Colonic mucosa (tissue), 4 donors: ENCODE measurements around the gene KIF14. TPM values are rescaled to one million over a fixed set of nuclear protein-coding genes. Genes with fewer than 3 reads are reported as not detected.

Experiments used
- DNase-seq: peaks from one replicate; pipeline ENCODE4 v3.0.0-alpha.2; 2020
- H3K27ac ChIP-seq: fragments of 200-600 bp; one replicate; pipeline ENCODE4 v1.8.0; 2021
- H3K27me3 ChIP-seq: fragments of 200-600 bp; one replicate; pipeline ENCODE4 v1.8.0; 2021
- H3K36me3 ChIP-seq: fragments of 200-600 bp; one replicate; pipeline ENCODE4 v1.8.0; 2021
- H3K4me1 ChIP-seq: fragments of 200-600 bp; one replicate; pipeline ENCODE4 v1.8.0; 2021; ENCODE audit warnings: mild to moderate bottlenecking
- H3K4me3 ChIP-seq: fragments of 200-600 bp; one replicate; pipeline ENCODE4 v1.8.0; 2021
- H3K9ac ChIP-seq, 2 donors: one replicate each; pipeline ENCODE4 v1.7.0; 2013; ENCODE audit warnings: control low read depth in 2 of 2, low read depth in 2 of 2, low read length in 2 of 2
- H3K9me3 ChIP-seq: fragments of 200-600 bp; one replicate; pipeline ENCODE4 v1.8.0; 2021
- CTCF ChIP-seq: fragments of 200-600 bp; IDR thresholded peaks from one replicate; pipeline ENCODE4 v1.8.0; 2022; ENCODE audit warnings: antibody characterized with exemption, mild to moderate bottlenecking
- intact Hi-C: fragments of 100-400 bp; cut with DNase I; formaldehyde crosslinking; loops from one replicate; pipeline ENCODE4 v1.14.1; 2022
- total RNA-seq, 2 donors: library from RNA; stranded (reverse); fragmentation: NEBNext Ultra II Directional in 1 of 2; extraction: Animal tissue kit (Norgen Biotek cat#: 25700) in 1 of 2; gene quantifications; one replicate each; pipeline ENCODE4 v1.2.1, GENCODE V29; 2021
- donor health status: healthy.
- donor health status: DM: no; HTN: no; CAD: no.
- donor health status: DM: no; HTN: no; CAD: no.

KIF14 gene
- total RNA-seq, 2 donors from 2014 or later, result 2.7 to 8.2 TPM

GRCh38 chr1:200665861-200666260, 45.3 kb upstream of the KIF14 start:
- H3K27me3 ChIP-seq, result no peaks in the 10 kb centered on the region
- no peak for TF ChIP-seq CTCF
- no peaks in the 10 kb centered on the region for H3K9me3 ChIP-seq
- H3K4me3 ChIP-seq, result no peak overlapping the region
- intact Hi-C loops, result no loop called here
- H3K9ac ChIP-seq, result no peak overlapping the region
- no peak overlapping the region for H3K27ac ChIP-seq
- peaks cover 4% of the 10 kb centered on the region for H3K4me1 ChIP-seq
- DNase-seq, result no peak
- no peaks in the 10 kb centered on the region for H3K36me3 ChIP-seq

DNA sequence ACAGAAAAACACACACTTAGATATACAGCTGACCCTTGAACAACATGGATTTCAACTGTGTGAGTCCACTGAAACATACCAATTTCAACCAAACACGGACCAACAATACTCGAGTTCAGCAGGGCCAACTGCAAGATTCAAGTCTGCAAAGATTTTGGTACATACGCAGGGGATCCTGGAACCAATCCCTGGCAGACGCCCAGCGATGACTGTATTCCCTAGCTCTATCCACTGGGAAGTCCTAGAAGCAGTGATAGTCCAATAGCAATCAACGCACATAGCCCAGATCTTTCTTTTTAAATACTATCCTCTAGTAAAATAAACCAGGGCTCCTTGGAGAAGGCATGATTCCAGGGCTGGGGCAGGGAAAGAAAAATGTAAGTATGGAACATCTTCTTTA, 40.2 kb upstream of the KIF14 start:
- H3K4me3 ChIP-seq, result no peak overlapping the region
- no peak for TF ChIP-seq CTCF
- no peak overlapping the region for H3K27ac ChIP-seq
- no peak for DNase-seq
- intact Hi-C loops, result no loop called here
- no peak overlapping the region for H3K9ac ChIP-seq
- no peaks in the 10 kb centered on the region for H3K9me3 ChIP-seq
- H3K36me3 ChIP-seq, result no peaks in the 10 kb centered on the region
- no peaks in the 10 kb centered on the region for H3K4me1 ChIP-seq
- no peaks in the 10 kb centered on the region for H3K27me3 ChIP-seq

DNA sequence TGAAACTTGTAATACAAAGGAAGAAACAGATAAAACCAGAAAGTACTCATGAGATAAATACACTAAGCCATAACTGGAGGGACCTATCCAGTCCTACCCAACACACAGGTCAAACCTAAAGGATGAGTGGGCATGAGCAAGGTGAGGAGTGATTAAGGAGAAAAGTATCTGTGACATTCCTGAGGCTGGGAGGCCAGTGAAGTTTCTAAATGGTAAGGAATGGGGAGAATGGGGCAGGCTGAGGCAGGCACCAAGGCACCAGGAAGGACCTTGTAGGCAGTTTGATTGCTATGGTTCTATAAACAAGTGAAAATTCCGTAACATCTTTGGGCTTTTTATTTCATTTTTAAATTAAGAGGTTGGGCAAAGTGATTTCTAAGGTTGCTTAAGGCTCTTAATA, 38.7 kb upstream of the KIF14 start:
- H3K4me3 ChIP-seq, result no peak overlapping the region
- intact Hi-C loops, result no loop called here
- H3K36me3 ChIP-seq, result no peaks in the 10 kb centered on the region
- no peaks in the 10 kb centered on the region for H3K27me3 ChIP-seq
- TF ChIP-seq CTCF, result no peak
- H3K9me3 ChIP-seq, result no peaks in the 10 kb centered on the region
- no peak overlapping the region for H3K27ac ChIP-seq
- H3K4me1 ChIP-seq, result no peaks in the 10 kb centered on the region
- DNase-seq, result no peak
- no peak overlapping the region for H3K9ac ChIP-seq

DNA sequence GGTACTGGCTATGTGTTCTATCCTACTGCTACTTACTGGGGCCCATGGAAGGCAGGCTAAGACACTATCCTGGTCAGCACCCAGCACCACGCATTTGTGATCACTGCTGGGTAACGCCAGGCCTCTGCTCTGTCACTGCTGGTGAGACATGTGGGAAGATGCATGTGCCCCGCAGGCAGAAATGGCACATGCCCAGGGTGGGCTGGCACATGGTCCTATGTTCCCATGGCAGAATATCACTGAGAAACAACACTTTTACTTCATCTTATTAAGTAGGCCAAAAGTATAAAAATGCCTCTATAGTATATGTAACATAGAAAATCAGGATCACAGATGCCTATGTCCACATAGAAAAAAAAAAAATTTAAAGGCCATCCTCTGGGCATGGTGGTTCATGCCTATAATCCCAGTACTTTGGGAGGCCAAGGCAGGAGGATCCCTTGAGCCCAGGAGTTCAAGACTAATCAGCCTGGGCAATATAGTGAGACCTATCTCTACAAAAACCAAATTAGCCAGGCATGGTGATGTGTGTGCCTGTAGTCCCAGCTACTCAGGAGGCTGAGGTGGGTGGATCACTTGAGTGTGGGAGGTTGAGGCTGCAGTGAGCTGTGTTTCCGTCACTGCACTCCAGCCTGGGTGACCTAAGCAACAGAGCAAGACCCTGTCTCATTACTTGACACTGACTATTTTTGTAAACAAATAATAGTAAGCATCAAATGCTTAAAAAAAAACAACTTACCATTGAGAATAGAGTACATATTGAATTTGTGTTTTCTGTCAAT, 37.7 kb upstream of the KIF14 start:
- no peaks in the 10 kb centered on the region for H3K4me1 ChIP-seq
- intact Hi-C loops, result no loop called here
- DNase-seq, result no peak
- H3K9ac ChIP-seq, result no peak overlapping the region
- H3K27ac ChIP-seq, result no peak overlapping the region
- no peaks in the 10 kb centered on the region for H3K9me3 ChIP-seq
- no peaks in the 10 kb centered on the region for H3K27me3 ChIP-seq
- no peak overlapping the region for H3K4me3 ChIP-seq
- no peaks in the 10 kb centered on the region for H3K36me3 ChIP-seq
- TF ChIP-seq CTCF, result no peak

- DNase-seq, result no peak
- Histone ChIP-seq H3K27ac (no peak overlapping the region), H3K4me1 (no peaks in the 10 kb centered on the region), H3K4me3 (no peak overlapping the region), H3K9me3 (no peaks in the 10 kb centered on the region), H3K36me3 (no peaks in the 10 kb centered on the region), H3K9ac (no peak overlapping the region), H3K27me3 (no peaks in the 10 kb centered on the region)
- intact Hi-C loops, result no loop called here
- TF ChIP-seq CTCF, result no peak
Observed at GRCh38 chr1:200654660-200655059, 34.1 kb upstream of the KIF14 start.
